ENCODE measurements around the gene LOXHD1.

- TF ChIP-seq PBX3 (IDR thresholded peaks at IDR 0.05; ENCODE audit: insufficient replicate concordance, low read depth, low read length) (no peak), NR2F1 (conservative IDR thresholded peaks at IDR 0.05) (no peak), POU2F2 (IDR thresholded peaks at IDR 0.05; ENCODE audit: borderline replicate concordance, low read depth, low read length) (no peak), CTCF (IDR thresholded peaks at IDR 0.05 in 2 of 3, conservative IDR thresholded peaks at IDR 0.05 in 1 of 3; ENCODE audit: control insufficient read depth in 2 of 3, extremely low read depth in 1 of 3, insufficient read depth in 1 of 3, low read depth in 3 of 3, low read length in 3 of 3) (no peak), REST (IDR thresholded peaks at IDR 0.05; ENCODE audit: low read depth, low read length) (no peak), E2F8 (IDR thresholded peaks at IDR 0.05; ENCODE audit: low read depth, partially characterized antibody) (no peak), POLR2AphosphoS5 (IDR thresholded peaks at IDR 0.05; ENCODE audit: low read length) (no peak), NFIC (IDR thresholded peaks at IDR 0.05; ENCODE audit: low read depth, low read length) (no peak), CBX5 (IDR thresholded peaks at IDR 0.05; ENCODE audit: low read depth) (no peak)
Observed at GRCh38 chr18:46470714-46471113, 186.3 kb downstream of the LOXHD1 start.

Measured in GM12878 (cell line).